ENCODE results near the gene AFP. TPM values are rescaled to one million over a fixed set of nuclear protein-coding genes. Genes with fewer than 3 reads are reported as not detected.
A peak's percentile ranks its signal among the peaks of the same experiment; 100 is the strongest.

Gene AFP
- total and polyA plus RNA-seq, 2 of the 13 experiments (the other 11 are each of a cell fraction or from before 2014, with no cell fraction given), result 9,434 to 13,105 TPM

GRCh38 chr4:73410916-73411730, 24.9 kb upstream of the AFP start (continued):
- TF ChIP-seq AFF4 (CRISPR knock-in tag; IDR thresholded peaks at IDR 0.05), result peak; percentile 33; the same call in 1 of the 2 replicates
- 0 out of 2 replicates have a peak, but pooled peaks have one; percentile 31 for TF ChIP-seq ZNF772 (CRISPR knock-in tag; IDR thresholded peaks at IDR 0.05)
- no peak for TF ChIP-seq ZNF570 (CRISPR knock-in tag; IDR thresholded peaks at IDR 0.05; ENCODE audit: borderline replicate concordance)
- no peak for TF ChIP-seq SYNCRIP (IDR thresholded peaks at IDR 0.05; ENCODE audit: insufficient read depth, low read depth, low read length)
- TF ChIP-seq POLR2A (IDR thresholded peaks at IDR 0.05; ENCODE audit: insufficient read depth in 1 of 2, low read depth in 2 of 2, low read length in 2 of 2), result peak in 1 of 2 experiments; percentile 56; a peak in 2 of 4 replicates
- TF ChIP-seq ZNF275 (CRISPR knock-in tag; IDR thresholded peaks at IDR 0.05; ENCODE audit: borderline replicate concordance), result no peak
- peak; percentile 53; the same call in 1 of the 2 replicates for TF ChIP-seq HOXA5 (CRISPR knock-in tag; IDR thresholded peaks at IDR 0.05)
- 0 out of 2 replicates have a peak, but pooled peaks have one; percentile 17 for TF ChIP-seq HNRNPL (IDR thresholded peaks at IDR 0.05; ENCODE audit: low read depth, low read length)
- 0 out of 2 replicates have a peak, but pooled peaks have one; percentile 5 for TF ChIP-seq SIN3A (IDR thresholded peaks at IDR 0.05; ENCODE audit: borderline replicate concordance, low read depth, low read length)
- TF ChIP-seq RXRB (CRISPR knock-in tag; IDR thresholded peaks at IDR 0.05; ENCODE audit: borderline replicate concordance), result 0 out of 2 replicates have a peak, but pooled peaks have one; percentile 2
- no peak for TF ChIP-seq ZBTB20 (CRISPR knock-in tag; IDR thresholded peaks at IDR 0.05; ENCODE audit: borderline replicate concordance, low read depth)
- TF ChIP-seq ZNF503 (CRISPR knock-in tag; IDR thresholded peaks at IDR 0.05), result 0 out of 2 replicates have a peak, but pooled peaks have one; percentile 7
- no peak for TF ChIP-seq TCF12 (IDR thresholded peaks at IDR 0.05)
- TF ChIP-seq TCF12 (CRISPR knock-in tag; IDR thresholded peaks at IDR 0.05), result no peak
- TF ChIP-seq CREM (IDR thresholded peaks at IDR 0.05), result 0 out of 2 replicates have a peak, but pooled peaks have one; percentile 11
- TF ChIP-seq CREM (CRISPR knock-in tag; IDR thresholded peaks at IDR 0.05), result no peak
- TF ChIP-seq RXRA (CRISPR knock-in tag; IDR thresholded peaks at IDR 0.05), result no peak
- TF ChIP-seq, protein P1, sequence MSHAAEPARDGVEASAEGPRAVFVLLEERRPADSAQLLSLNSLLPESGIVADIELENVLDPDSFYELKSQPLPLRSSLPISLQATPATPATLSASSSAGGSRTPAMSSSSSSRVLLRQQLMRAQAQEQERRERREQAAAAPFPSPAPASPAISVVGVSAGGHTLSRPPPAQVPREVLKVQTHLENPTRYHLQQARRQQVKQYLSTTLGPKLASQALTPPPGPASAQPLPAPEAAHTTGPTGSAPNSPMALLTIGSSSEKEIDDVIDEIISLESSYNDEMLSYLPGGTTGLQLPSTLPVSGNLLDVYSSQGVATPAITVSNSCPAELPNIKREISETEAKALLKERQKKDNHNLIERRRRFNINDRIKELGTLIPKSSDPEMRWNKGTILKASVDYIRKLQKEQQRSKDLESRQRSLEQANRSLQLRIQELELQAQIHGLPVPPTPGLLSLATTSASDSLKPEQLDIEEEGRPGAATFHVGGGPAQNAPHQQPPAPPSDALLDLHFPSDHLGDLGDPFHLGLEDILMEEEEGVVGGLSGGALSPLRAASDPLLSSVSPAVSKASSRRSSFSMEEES (CRISPR knock-in tag; IDR thresholded peaks at IDR 0.05), result no peak
- no peak for TF ChIP-seq FOXO1 (CRISPR knock-in tag; IDR thresholded peaks at IDR 0.05)
- 0 out of 2 replicates have a peak, but pooled peaks have one; percentile 9 for TF ChIP-seq WIZ (CRISPR knock-in tag; IDR thresholded peaks at IDR 0.05)
- no peak for TF ChIP-seq ZFYVE20 (CRISPR knock-in tag; IDR thresholded peaks at IDR 0.05; ENCODE audit: borderline replicate concordance, low read depth)
